Measurements from ENCODE around the gene PRKG1.

The PRKG1 gene

GRCh38 chr10:51596695-51597094 is 522.4 kb downstream of the PRKG1 start:
- TF ChIP-seq RAD21 (IDR thresholded peaks at IDR 0.05; ENCODE audit: low read depth) (no peak), CEBPB (IDR thresholded peaks at IDR 0.05) (no peak), EGR1 (IDR thresholded peaks at IDR 0.05) (no peak), ZBTB7A (IDR thresholded peaks at IDR 0.05; ENCODE audit: low read depth) (no peak), TCF12 (IDR thresholded peaks at IDR 0.05; ENCODE audit: low read depth) (no peak), TAF1 (IDR thresholded peaks at IDR 0.05; ENCODE audit: low read depth) (no peak)
- TF ChIP-seq, protein P1, sequence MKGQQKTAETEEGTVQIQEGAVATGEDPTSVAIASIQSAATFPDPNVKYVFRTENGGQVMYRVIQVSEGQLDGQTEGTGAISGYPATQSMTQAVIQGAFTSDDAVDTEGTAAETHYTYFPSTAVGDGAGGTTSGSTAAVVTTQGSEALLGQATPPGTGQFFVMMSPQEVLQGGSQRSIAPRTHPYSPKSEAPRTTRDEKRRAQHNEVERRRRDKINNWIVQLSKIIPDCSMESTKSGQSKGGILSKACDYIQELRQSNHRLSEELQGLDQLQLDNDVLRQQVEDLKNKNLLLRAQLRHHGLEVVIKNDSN (IDR thresholded peaks at IDR 0.05) = no peak

GRCh38 chr10:51599647-51600046 is 525.4 kb downstream of the PRKG1 start:
- TF ChIP-seq MAX (IDR thresholded peaks at IDR 0.05) (no peak), REST (IDR thresholded peaks at IDR 0.05; ENCODE audit: low read depth) (no peak), TAF1 (IDR thresholded peaks at IDR 0.05; ENCODE audit: low read depth) (no peak), RAD21 (IDR thresholded peaks at IDR 0.05; ENCODE audit: low read depth) (no peak), FOXM1 (IDR thresholded peaks at IDR 0.05; ENCODE audit: borderline replicate concordance, low read depth) (no peak), EP300 (IDR thresholded peaks at IDR 0.05; ENCODE audit: borderline replicate concordance) (no peak), CEBPB (IDR thresholded peaks at IDR 0.05) (no peak), ZBTB7A (IDR thresholded peaks at IDR 0.05; ENCODE audit: low read depth) (no peak), EGR1 (IDR thresholded peaks at IDR 0.05) (no peak)

DNA sequence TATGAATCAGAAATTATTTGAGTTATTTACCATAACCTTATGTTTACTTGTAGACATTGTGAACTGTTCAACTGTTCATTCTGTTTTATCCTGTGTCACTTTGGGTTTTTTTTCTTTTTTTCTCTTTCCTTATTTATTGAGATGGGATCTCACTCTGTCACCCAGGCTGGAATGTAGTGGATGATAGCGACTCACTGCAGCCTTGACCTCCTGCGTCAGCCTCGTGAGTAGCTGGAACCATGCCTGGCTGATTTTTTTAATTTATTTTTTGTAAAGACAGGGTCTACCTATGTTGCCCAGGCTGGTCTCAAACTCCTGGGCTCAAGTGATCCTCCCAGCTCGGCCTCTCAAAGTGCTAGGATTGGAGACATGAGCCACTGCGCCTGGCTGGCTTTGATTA is 528.0 kb downstream of the PRKG1 start:
- TF ChIP-seq CEBPB (IDR thresholded peaks at IDR 0.05) (no peak), MAX (IDR thresholded peaks at IDR 0.05) (no peak)

DNA sequence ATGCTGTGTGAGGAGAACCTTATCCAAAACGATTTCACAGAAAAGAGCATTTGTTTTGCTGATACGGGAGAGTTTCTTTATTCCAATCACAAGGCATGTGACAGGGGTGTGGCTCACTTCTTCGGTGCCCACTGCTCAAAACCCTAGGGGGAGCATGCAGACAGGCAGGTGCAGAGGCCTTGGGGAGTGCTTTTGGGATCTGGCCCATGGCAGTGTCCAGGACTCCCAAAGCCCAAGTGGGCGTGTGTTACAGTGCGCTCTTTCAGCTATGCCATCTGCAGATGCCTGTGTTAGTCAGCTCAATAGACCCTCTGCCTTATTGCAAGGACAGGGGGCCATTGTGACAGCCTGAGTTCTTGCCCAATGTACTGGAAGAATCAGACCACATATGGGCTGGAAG is 530.3 kb downstream of the PRKG1 start:
- TF ChIP-seq FOXM1 (IDR thresholded peaks at IDR 0.05; ENCODE audit: borderline replicate concordance, low read depth) (no peak), EP300 (IDR thresholded peaks at IDR 0.05; ENCODE audit: borderline replicate concordance) (no peak)

- TF ChIP-seq NFIC (IDR thresholded peaks at IDR 0.05) (no peak), CREB1 (IDR thresholded peaks at IDR 0.05; ENCODE audit: low read depth) (no peak), RAD21 (IDR thresholded peaks at IDR 0.05; ENCODE audit: low read depth) (no peak), EGR1 (IDR thresholded peaks at IDR 0.05) (no peak), FOXM1 (IDR thresholded peaks at IDR 0.05; ENCODE audit: borderline replicate concordance, low read depth) (no peak), EP300 (IDR thresholded peaks at IDR 0.05; ENCODE audit: borderline replicate concordance) (no peak), TCF12 (IDR thresholded peaks at IDR 0.05; ENCODE audit: low read depth) (no peak), ZBTB7A (IDR thresholded peaks at IDR 0.05; ENCODE audit: low read depth) (no peak), REST (IDR thresholded peaks at IDR 0.05; ENCODE audit: low read depth) (no peak), CEBPB (IDR thresholded peaks at IDR 0.05) (no peak), MAX (IDR thresholded peaks at IDR 0.05) (no peak), TAF1 (IDR thresholded peaks at IDR 0.05; ENCODE audit: low read depth) (no peak), TEAD4 (IDR thresholded peaks at IDR 0.05) (no peak), YY1 (IDR thresholded peaks at IDR 0.05; ENCODE audit: low read depth) (no peak)
- TF ChIP-seq, protein P1 (IDR thresholded peaks at IDR 0.05) = no peak
Observed at GRCh38 chr10:51606825-51607462, 532.7 kb downstream of the PRKG1 start.

DNA sequence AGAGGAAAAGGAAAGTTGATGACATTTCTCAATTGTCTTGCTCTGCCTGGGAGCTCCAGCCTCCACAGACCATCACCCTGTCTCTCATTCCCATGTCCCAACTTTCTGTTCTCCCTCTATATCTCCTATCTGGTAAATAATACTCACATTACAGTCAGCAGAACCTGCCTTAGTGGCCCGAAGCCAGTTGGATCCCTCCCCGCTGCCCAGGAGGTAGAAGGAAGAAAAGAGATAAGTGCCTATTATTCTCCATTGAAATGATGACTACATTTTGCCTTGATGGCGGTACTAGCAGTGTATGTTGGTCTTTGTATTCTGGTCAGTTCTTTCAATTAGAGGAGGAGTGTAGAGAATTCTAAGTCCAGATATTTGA is 533.2 kb downstream of the PRKG1 start:
- no peak for TF ChIP-seq TCF12 (IDR thresholded peaks at IDR 0.05; ENCODE audit: low read depth)
- no peak for TF ChIP-seq REST (IDR thresholded peaks at IDR 0.05; ENCODE audit: low read depth)
- TF ChIP-seq FOXM1 (IDR thresholded peaks at IDR 0.05; ENCODE audit: borderline replicate concordance, low read depth) = no peak
- no peak for TF ChIP-seq ZBTB7A (IDR thresholded peaks at IDR 0.05; ENCODE audit: low read depth)
- TF ChIP-seq, protein P1 (IDR thresholded peaks at IDR 0.05) = no peak
- TF ChIP-seq CREB1 (IDR thresholded peaks at IDR 0.05; ENCODE audit: low read depth) = no peak
- no peak for TF ChIP-seq YY1 (IDR thresholded peaks at IDR 0.05; ENCODE audit: low read depth)
- TF ChIP-seq RAD21 (IDR thresholded peaks at IDR 0.05; ENCODE audit: low read depth) = no peak
- TF ChIP-seq MAX (IDR thresholded peaks at IDR 0.05) = no peak
- TF ChIP-seq EP300 (IDR thresholded peaks at IDR 0.05; ENCODE audit: borderline replicate concordance) = no peak
- TF ChIP-seq NFIC (IDR thresholded peaks at IDR 0.05) = no peak
- no peak for TF ChIP-seq TEAD4 (IDR thresholded peaks at IDR 0.05)
- TF ChIP-seq EGR1 (IDR thresholded peaks at IDR 0.05) = no peak
- TF ChIP-seq CEBPB (IDR thresholded peaks at IDR 0.05) = no peak
- TF ChIP-seq TAF1 (IDR thresholded peaks at IDR 0.05; ENCODE audit: low read depth) = no peak

All from Ishikawa (cell line).